NCI-H748 treated with DMSO at 0.1 percent for 48 hours (cell line): ENCODE data around the gene NR3C2.

ENCODE experiments used
- DNase-seq: peaks from one replicate; lab custom pipeline; 2025; lab: John Stamatoyannopoulos, UW

NR3C2 gene

GRCh38 chr4:148052448-148052847 lies 389.8 kb downstream of the NR3C2 start:
- DNase-seq, result no peak

DNA sequence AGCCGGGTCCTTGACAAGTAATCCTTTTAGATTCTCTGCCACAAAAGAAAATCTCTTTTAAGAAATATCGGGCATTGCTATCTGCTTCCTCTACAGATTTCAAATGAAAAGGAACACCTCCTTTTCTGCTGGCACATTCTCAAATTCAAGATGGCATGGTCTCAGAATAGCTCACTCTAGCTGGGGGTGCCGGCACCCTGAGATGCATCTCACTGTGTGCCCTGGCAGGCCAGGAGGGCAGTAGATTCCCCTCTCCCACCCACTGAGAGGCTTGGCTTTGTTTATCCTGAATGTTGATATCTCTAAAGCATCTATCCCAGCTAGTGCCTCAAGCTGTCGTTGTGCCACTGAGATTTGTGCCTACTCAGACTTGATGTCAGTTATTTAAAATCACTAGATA lies 390.8 kb downstream of the NR3C2 start:
- DNase-seq, result no peak

DNA sequence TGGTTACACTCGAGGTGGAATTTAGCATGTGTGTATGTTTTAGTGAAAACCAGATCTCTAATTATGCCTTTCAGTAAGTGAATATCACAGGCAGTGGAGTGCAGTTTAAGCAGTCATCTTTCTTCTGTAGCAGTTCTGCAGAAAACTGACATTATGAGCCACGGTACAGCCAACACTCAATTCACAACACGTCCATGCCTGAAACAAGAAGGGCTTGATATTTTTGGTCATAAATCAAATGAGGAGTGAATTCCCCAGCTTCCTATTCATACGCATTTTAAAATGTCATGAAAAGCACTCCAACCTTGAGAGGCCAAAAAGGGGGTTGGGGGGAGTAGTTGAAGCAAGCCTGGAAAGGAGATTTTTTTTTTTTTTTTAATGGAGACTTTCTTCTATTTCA lies 393.6 kb downstream of the NR3C2 start:
- no peak for DNase-seq

DNA sequence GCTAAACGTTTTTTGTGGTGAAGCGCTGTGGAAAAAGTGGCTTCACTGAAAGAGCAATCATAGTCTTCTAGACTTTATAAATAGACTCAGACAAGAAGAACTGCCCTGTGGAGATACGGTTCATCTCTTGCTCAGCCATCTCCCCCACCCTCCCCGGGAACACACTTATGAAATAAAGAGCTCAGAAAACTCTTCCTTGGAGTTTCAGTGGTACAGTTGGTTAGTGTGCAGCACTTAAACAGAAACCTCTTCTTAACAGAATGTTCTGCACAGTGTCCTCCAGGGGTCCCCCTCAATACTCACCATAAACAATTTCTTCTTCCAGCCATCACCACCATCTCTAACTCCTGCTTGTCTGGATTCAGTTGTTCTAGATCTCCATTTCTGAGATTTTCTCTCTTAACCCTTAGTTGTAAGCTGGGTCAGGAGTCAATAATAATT lies 397.3 kb downstream of the NR3C2 start:
- DNase-seq, result no peak

DNA sequence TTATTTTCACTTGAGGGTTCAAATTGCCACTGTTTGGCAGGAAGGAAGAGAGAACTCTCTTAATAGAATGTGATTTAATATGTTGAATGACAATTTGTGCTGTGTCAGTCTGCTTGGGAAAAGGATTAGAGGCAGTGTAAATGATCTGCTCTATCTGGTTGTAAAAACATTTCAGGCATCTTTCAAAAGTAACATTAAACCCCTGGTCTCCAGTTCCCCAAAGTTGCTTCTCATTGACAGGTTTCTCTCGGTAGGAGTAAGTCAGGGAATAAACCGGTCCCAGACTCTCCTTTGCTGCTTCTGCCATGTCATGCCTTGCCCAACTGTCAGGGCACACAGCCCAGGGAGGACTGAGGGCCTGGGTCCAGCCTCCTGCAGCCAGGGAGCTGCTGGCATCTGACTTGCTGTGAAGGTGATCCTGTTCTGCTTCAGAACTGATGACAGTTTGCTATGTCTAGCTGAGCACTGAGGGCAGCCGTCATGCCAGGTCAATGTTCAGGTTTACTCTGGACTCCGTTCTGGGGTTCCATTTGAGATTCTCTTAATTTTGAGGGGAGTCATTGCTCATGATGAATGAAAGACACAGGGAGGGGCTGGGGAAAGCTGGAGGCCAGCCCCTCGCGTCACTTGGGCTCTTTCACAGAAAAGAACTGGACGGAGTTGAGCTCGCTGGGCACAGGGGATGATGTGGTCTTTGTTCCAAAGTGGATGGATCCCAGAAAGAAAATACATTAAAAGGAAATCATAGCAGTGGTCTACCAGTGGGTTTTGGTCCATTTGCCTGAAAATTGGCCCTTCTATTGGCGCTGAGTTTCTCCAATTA lies 397.9 kb downstream of the NR3C2 start:
- DNase-seq, result no peak

DNA sequence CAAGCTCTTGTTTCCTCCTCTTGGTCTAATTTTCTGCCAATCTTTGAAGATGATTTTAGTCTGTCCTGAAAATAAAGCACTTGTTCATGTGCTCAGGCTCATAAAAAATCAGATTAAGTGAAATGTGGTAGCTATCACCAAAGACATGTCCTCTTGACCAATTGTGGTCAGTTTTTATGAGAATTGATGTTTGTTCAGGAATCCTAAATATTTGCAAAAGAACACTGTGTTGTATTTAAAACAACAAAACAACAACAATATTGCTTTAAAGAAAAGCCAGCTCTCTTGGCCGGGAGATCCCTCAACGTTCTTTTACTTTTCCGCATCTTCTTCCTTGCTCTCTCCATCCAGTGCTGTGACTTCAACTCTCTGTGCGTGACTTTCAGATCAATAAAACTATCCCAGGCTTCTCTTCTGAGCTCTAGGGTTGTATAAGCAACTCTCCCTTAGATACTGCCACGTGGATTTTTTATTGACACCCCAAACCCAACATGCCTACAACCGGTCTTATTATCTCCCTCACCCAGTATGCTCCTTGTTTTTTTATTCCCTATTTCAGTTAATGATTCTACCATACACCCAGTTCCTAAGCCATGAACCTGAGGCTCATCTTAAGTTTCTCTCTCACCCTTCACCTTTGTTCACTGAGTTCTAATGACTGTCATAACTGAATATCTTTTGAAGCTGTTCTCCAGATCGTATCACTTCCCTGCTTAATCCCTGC lies 400.4 kb downstream of the NR3C2 start:
- no peak for DNase-seq

- DNase-seq, result no peak
Measured at GRCh38 chr4:148034813-148035212, 407.4 kb downstream of the NR3C2 start.

- no peak for DNase-seq
Measured at GRCh38 chr4:148030193-148030873, 411.9 kb downstream of the NR3C2 start.

DNA sequence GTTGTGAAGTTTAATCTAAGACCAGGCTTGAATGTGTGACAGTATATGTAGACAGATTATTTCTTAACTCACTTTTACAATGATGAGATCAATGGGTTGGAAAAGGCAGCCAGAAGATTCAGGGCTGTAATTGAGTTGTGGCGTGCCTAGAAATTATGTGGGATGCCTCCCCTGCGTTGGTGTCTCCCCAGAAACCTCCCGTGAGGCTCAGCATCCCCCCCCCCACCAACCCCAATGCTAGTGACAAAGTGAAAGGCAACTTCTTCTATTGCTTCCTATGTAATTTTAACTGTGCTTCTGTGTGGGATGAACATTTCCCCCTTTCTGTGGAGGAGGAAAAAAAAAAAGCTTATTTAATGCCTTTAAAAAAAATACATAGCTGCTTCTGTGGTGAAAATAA lies 412.4 kb downstream of the NR3C2 start:
- DNase-seq, result no peak
